SIG-M5 treated with dmso at 0.1 percent for 504 hours (cell line): ENCODE results near the gene NFRKB.

Source experiments
- DNase-seq: peaks from one replicate; lab custom pipeline; 2025; ENCODE audit not compliant: unreplicated experiment; lab: John Stamatoyannopoulos, UW

The NFRKB gene

GRCh38 chr11:129846508-129847335 lies 48.7 kb downstream of the NFRKB start:
- peak; percentile 34 for DNase-seq
